Measurements from ENCODE around the gene NCF2. TPM values are rescaled to one million over a fixed set of nuclear protein-coding genes. Genes with fewer than 3 reads are reported as not detected.
"Not testable (repeated sequence)": the region's sequence is repeated elsewhere in the genome, so short reads cannot be mapped to it uniquely, and the experiment has no call there.

Gene NCF2
- 0.43 TPM for polyA plus RNA-seq (2013, experiment 1 of 2; ENCODE audit: insufficient read length)
- 0.73 TPM for polyA plus RNA-seq (2013, experiment 2 of 2; ENCODE audit: insufficient read length)

- DNase-seq: no peak
These were observed at the start of gene NCF2 for GRCh38 chr1:183590244-183591191. Gene NCF2, minus strand, starts transcription at chr1:183590459. Its CDS starts 130 bp downstream, at chr1:183590329.

GRCh38 chr1:183638649-183639387 lies 48.6 kb upstream of the NCF2 start:
- no peak for DNase-seq

DNA sequence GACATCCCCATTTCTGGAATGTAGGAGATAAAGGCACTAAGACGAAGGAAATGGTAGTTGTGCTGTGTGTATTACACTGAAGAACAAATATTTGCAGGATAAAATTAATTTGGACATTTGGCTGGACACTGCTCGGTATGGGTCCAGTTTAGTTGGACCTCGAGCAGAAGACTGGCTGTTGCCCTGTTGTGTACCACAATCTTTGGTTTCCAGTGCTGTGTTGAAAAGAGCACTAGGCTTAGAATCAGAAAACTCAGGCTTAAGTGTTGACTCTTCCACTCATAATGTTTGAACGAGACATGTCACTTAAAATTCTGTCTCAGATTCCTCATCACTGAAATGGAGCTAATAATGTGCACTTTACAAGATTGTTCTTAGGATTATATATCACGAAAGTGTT lies 46.5 kb upstream of the NCF2 start:
- DNase-seq: no peak

DNA sequence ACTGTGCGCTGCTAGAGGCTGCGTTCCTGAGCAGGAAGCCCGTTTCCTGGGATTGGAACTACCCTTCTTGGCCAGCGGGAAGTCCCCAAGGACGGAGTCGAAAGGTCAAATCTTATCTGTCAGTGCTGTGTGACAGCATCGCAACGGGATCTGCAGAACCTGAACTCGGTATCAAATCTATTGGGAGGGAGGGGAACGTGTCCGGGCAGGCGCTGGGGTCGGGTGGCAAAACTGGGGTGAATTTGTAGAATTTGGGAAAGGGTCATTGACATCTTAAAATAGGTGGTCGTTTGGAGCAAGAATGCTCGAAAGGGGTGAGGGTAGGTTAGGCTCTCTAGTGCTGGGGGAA lies 46.0 kb upstream of the NCF2 start:
- DNase-seq: no peak

GRCh38 chr1:183635606-183636333 lies 45.5 kb upstream of the NCF2 start, which contains the start of gene ARPC5:
Gene ARPC5, minus strand, starts transcription at chr1:183635783. Its CDS starts 124 bp downstream, at chr1:183635659.
- peak; percentile 99 for DNase-seq

- peak; percentile 38 for DNase-seq
These were observed 44.9 kb upstream of the NCF2 start for GRCh38 chr1:183635099-183635605.

DNA sequence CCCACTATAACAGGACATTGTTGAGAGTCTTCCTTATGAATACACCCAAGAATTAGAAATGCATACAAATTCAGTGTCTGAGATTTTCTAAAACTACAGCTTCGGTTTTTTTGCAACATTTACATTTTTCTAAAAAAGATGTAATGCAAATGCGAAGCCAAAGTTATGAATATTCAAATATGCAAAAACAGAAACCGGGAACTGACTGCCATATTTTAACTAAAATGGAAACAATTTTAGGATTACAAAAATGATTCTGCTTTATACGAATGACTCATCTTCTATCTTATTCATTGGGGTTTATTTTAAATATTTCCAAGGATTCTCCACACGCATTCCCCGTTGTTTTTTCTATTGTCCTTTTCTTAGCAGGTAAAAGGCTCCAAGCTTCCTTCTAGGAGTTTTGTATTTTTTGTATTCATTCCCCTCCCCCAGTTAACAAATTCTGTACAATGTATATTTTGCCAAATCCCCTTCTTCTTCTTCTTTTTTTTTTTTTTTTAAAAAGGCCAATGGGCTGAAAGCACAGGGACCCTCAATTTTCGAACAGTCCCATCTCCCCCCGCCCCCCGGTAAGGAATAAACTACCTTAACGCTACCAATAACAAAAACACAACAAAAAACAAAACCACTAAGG lies 44.3 kb upstream of the NCF2 start:
- no peak for DNase-seq

DNA sequence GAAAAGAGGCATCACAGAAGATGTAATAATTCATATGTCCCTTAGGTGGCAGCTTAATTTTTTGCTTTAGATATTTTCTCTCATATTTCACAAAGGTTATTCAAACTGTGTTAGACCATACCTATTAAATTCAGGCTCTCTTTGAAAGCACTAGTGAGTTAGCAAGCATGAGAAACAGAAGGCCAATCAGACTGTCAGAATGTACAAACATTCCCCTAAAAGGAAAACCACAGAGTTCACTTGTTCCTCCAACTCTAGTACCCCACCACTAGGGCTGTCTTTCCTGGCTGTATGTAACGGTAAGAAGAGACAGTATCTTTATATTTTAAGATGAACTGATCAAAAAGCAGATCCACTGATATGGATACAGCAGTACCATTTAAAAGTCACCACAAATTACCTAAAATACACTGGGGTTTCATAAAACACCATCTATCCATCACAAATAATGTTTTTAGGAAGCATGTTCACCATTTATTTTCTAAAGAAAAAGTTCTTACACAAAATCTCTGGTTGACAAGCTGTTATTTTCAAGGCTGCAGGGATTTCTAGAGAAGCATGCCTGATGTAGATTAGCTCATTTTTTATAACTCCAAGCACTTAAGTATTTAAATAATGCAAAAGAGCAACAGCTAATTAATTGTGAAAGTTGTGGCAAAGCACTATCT lies 43.6 kb upstream of the NCF2 start:
- peak; percentile 95 for DNase-seq

- DNase-seq: no peak
These were observed 42.7 kb upstream of the NCF2 start for GRCh38 chr1:183632964-183633363.

- DNase-seq: peak; percentile 69
These were observed 41.9 kb upstream of the NCF2 start for GRCh38 chr1:183632114-183632513.

- no peak for DNase-seq
These were observed 40.5 kb upstream of the NCF2 start for GRCh38 chr1:183630748-183631147.

- no peak for DNase-seq
These were observed 38.3 kb upstream of the NCF2 start for GRCh38 chr1:183628537-183628936.

GRCh38 chr1:183626236-183626635 lies 36.0 kb upstream of the NCF2 start:
- DNase-seq: not testable (repeated sequence)

- DNase-seq: peak; percentile 73
These were observed 32.9 kb upstream of the NCF2 start for GRCh38 chr1:183622884-183623785.

DNA sequence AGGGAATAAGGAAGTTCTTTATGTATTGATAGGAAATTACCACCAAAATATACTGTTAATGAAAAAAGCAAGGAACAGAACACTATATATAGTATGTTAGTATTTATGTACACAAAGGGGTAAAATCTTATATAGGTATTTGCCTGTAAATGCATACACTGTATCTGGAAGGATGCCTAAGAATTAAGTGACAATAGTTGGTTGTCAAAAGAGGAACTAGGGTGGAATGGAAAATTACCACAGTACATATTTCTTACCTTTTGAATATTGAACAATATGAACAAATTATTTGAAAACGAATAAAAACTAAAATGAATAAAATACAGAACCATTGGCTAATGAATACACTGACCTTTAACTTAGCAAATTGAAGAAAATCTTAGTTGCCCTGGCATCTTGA lies 31.8 kb upstream of the NCF2 start:
- no peak for DNase-seq

DNA sequence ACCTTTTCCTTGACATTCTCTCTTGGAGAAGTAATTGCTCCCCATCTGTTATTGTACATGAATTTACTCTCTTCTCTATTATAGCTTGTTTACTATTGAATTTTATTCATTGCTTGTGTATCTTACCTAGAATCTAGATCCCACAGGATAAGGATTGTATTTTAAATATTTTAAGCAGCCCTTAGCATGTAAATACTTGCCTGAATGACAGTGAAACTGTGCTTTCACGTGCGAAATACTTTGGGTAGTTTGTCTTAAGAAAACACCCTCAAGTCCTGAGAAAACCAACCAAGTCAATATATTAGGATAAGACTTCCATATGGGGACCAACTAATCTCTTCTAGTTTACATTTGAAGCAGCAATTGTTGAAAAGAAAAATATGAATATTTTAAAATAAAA lies 30.1 kb upstream of the NCF2 start:
- no peak for DNase-seq

GRCh38 chr1:183619781-183620180 lies 29.5 kb upstream of the NCF2 start:
- no peak for DNase-seq

- not testable (repeated sequence) for DNase-seq
These were observed 27.9 kb upstream of the NCF2 start for GRCh38 chr1:183618202-183618601.

- not testable (repeated sequence) for DNase-seq
These were observed 22.7 kb upstream of the NCF2 start for GRCh38 chr1:183612975-183613374.

DNA sequence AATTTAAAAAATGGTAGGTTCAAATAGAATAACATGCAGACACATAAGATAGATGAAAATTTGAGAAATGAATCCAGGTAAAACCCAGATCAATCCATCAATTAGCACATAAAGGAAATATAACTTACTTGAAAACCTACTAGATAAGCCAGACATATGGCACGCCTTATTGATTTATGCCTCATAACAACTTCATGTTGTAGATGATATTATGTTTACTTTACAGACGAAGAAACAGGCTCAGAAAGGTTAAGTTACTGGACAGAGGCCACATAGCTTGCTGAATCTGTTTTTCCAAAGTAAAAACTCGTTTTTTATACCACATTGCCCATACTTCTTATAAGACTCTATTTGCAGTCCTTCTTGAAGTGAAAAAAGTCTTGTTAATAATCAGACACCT lies 22.1 kb upstream of the NCF2 start:
- DNase-seq: no peak
